GM19043 (cell line): Measurements from ENCODE around the gene NOXA1.
"Not testable (repeated sequence)": the region's sequence is repeated elsewhere in the genome, so short reads cannot be mapped to it uniquely, and the experiment has no call there.

ENCODE experiments used
- ATAC-seq: cut with Tn5 transposase; IDR thresholded peaks from one replicate; pipeline ENCODE4 v1.9.1; 2021; ENCODE audit warnings: low read depth; ENCODE audit not compliant: unreplicated experiment

NOXA1 gene

GRCh38 chr9:137462986-137463930, 40.1 kb downstream of the NOXA1 start:
- no peak for ATAC-seq

GRCh38 chr9:137463931-137464290, 40.7 kb downstream of the NOXA1 start:
- no peak for ATAC-seq

DNA sequence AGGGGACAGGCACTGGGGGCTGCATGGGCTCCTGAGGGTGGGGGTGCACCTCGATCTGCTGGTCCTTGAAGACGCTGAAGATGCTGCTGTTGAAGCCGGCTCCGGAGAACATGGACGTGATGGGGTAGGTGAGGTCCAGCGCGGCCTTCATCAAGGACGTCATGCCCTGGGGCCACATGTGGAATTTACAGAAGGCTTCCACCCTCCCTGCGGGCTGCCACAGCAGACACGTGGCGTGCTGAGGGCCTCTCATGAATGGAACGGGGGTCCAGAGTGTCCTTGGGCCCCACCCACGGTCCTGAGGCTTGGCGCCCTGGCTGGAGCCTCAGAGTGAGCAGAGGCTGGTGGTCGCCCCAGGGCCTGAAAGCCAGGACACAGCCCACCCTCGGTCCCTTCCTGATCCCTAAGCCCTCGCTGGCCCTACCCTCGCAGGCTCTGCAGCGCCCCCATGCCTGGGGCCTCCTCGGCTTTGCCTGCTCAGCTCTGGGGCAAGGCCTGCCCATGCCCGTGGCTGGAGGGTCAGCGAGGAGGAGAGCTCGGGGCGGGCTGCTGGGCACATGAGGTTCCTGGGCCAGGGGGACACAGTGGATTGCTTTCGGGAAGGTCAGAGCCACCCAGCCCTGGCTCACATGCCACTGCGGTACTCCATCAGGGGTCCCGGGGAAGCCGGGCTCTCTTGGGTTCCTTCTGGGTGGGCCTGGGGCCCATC, 41.3 kb downstream of the NOXA1 start:
- no peak for ATAC-seq

DNA sequence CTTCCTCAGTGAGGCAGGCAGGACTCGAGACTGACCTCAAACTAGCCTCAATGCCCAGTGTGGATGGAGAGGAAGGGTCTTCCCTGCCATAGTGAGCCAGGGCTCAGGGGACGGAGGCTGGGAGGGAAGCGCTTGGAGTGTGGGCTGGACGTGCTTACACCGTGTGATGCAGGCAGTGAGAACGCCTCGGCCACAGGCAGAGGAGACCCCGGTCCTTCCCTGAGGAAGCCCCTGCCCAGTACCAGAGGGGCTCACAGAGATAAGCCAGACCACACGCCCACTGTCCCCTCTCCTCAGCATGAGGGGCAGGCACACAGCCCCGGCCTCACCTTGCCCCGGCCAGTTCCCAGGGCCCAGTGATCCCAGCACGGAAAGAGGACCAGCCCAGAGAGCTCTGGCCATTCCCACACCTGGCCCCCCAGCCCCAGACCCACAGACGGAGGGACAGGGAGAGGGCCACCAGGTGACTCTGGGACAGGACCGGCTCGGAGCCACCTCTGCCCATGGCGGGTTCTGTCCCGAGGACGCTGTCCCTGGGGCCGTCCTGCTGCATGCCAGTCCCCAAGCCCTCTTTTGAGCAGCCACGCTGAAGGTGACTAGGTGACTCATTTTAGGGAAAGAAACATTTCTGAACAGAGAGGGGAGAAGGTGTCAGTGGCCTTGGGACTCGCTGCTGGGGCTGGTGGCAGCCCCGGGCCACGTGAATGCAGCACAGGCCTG, 42.0 kb downstream of the NOXA1 start:
- no peak for ATAC-seq

- ATAC-seq = no peak
Measured at GRCh38 chr9:137465720-137466388, 42.7 kb downstream of the NOXA1 start.

- not testable (repeated sequence) for ATAC-seq
Measured at GRCh38 chr9:137466389-137467085, 43.3 kb downstream of the NOXA1 start.

GRCh38 chr9:137467161-137467581, 44.0 kb downstream of the NOXA1 start:
- ATAC-seq = no peak

- no peak for ATAC-seq
Measured at GRCh38 chr9:137467896-137468295, 44.7 kb downstream of the NOXA1 start.

GRCh38 chr9:137470785-137471184, 47.6 kb downstream of the NOXA1 start:
- ATAC-seq = no peak

- no peak for ATAC-seq
Measured at GRCh38 chr9:137474271-137474670, 51.1 kb downstream of the NOXA1 start.

- ATAC-seq = no peak
Measured at GRCh38 chr9:137475666-137476065, 52.5 kb downstream of the NOXA1 start.

- no peak for ATAC-seq
Measured at GRCh38 chr9:137476856-137477255, 53.7 kb downstream of the NOXA1 start.

- ATAC-seq = no peak
Measured at GRCh38 chr9:137477778-137478612, 54.8 kb downstream of the NOXA1 start.

- no peak for ATAC-seq
Measured at GRCh38 chr9:137478613-137478961, 55.4 kb downstream of the NOXA1 start.

- no peak for ATAC-seq
Measured at GRCh38 chr9:137478962-137479861, 56.0 kb downstream of the NOXA1 start.

- ATAC-seq = no peak
Measured at GRCh38 chr9:137479892-137480685, 56.9 kb downstream of the NOXA1 start.
